ENCODE measurements around the gene FAM193A.

Gene FAM193A

DNA sequence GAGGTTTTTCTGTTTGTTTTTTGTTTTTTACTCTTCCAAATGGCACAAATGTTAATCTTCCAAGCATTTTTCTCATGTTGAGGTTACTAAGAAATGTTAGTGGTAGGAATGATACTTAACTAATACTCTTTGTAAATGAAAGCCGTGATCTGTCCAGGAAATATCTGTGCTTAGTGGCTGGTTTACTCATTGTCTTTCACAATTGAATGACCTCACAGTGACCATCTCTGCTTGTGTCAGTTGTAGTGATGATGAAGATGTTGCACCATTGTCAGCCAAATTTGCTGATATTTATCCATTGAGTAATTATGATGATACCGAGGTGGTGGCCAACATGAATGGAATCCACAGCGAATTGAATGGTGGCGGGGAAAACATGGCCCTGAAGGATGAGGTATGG is 126.2 kb downstream of the FAM193A start:
- no peak overlapping the region for H3K4me3 ChIP-seq (ENCODE audit: low read depth, low read length)
- TF ChIP-seq, protein P1, sequence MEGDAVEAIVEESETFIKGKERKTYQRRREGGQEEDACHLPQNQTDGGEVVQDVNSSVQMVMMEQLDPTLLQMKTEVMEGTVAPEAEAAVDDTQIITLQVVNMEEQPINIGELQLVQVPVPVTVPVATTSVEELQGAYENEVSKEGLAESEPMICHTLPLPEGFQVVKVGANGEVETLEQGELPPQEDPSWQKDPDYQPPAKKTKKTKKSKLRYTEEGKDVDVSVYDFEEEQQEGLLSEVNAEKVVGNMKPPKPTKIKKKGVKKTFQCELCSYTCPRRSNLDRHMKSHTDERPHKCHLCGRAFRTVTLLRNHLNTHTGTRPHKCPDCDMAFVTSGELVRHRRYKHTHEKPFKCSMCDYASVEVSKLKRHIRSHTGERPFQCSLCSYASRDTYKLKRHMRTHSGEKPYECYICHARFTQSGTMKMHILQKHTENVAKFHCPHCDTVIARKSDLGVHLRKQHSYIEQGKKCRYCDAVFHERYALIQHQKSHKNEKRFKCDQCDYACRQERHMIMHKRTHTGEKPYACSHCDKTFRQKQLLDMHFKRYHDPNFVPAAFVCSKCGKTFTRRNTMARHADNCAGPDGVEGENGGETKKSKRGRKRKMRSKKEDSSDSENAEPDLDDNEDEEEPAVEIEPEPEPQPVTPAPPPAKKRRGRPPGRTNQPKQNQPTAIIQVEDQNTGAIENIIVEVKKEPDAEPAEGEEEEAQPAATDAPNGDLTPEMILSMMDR (IDR thresholded peaks at IDR 0.05; ENCODE audit: control insufficient read depth, extremely low read depth, insufficient read depth) = no peak
- DNase-seq (ENCODE audit: low read depth) = no peak

DNA sequence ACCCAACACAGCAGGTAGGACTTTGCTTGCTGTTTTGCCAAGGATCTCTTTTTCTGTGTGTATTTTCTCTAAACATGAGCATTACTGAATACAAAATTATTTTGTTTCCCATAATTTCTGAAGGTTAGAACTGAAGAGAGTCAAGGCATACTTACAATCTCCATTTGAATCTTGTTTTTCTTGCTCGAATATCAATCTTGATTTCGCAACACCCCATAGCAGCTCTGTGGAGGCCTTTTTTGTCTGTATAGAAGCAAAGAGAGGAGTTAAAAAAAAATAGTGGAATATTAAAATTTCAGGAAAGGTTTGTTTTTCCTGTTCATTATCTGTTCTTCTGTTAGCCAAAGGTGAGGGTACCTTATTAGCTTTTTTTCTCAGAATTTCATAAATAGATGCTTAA is 126.8 kb downstream of the FAM193A start:
- DNase-seq (ENCODE audit: low read depth) = no peak
- H3K4me3 ChIP-seq (ENCODE audit: low read depth, low read length) = no peak overlapping the region
- TF ChIP-seq, protein P1 (IDR thresholded peaks at IDR 0.05; ENCODE audit: control insufficient read depth, extremely low read depth, insufficient read depth) = no peak

DNA sequence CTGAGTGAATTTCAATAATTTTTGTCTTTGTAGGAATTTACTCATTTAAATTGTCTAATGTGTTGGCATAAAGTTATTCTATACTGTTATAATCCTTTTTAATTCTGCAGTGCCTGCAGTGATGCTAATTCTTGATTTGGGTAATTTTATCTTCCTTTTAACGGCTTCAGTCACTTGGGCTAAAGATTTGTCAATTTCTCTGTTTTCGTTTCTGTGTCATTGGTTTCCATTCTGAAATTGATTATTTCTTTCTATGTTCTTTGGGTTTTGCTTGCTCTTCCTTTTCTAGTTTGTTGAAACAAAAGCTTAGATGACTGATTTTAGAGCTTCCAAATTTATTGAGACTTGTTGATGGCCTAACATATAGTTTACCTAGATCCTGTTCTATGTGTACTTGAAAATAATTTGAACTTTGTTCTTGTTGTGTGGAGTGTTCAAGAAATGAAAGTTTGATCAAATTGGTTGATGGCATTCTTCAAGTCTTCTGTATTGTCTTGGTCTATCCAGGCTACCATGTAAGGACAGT is 130.3 kb downstream of the FAM193A start:
- H3K4me3 ChIP-seq (ENCODE audit: low read depth, low read length) = no peak overlapping the region
- no peak for DNase-seq (ENCODE audit: low read depth)
- TF ChIP-seq, protein P1 (IDR thresholded peaks at IDR 0.05; ENCODE audit: control insufficient read depth, extremely low read depth, insufficient read depth) = no peak

DNA sequence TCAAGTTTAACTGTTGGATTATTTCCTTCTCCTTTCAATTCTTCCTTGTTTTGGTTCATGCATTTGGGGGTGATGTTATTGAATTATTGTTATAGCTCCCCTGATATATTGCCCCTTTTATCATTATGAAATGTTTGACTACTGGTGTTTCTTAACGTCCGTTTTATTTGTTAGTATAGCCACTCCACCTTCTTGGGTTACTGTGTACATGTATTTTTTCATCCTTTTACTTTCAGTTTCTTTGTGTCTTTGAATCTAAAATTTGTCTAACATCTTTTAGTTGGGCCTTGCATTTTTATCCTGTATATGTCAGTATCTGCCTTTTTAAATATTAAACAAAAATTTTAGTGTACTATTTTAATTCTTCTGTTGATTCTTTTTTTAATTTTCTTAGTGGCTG is 131.0 kb downstream of the FAM193A start:
- H3K4me3 ChIP-seq (ENCODE audit: low read depth, low read length) = no peak overlapping the region
- no peak for DNase-seq (ENCODE audit: low read depth)
- TF ChIP-seq, protein P1 (IDR thresholded peaks at IDR 0.05; ENCODE audit: control insufficient read depth, extremely low read depth, insufficient read depth) = no peak

DNA sequence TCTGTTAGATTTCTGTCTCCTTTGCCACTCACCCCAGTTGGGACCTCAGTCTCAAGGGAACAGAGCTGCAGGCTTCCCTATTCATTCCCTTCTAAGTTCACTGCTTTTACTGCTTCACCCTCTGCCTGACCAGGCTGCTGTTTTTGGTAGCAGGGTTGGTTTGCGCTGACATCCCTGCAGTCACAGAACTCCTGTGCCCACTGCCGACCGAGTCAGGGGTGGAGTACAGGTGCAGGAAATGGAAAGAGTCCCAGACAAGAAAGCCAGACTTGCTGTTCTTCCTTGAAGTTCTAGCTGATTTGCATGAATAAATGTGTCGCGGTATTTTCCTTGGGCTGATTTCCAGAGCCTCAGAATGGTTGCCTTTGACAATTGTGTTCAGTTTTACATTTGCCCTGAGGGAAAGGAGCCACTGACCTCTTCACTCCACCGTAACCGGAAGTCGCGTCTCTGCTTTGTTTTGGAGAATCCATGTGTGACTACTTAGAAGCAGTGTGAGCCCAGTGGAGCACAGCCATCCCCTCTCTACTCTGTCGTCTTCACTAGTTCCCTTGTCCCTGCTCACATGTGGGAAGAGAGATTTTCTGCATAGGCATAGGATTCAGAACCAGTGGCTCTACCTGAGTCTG is 134.9 kb downstream of the FAM193A start:
- DNase-seq (ENCODE audit: low read depth) = peak; percentile 43
- TF ChIP-seq, protein P1 (IDR thresholded peaks at IDR 0.05; ENCODE audit: control insufficient read depth, extremely low read depth, insufficient read depth) = no peak
- H3K4me3 ChIP-seq (ENCODE audit: low read depth, low read length) = no peak overlapping the region

DNA sequence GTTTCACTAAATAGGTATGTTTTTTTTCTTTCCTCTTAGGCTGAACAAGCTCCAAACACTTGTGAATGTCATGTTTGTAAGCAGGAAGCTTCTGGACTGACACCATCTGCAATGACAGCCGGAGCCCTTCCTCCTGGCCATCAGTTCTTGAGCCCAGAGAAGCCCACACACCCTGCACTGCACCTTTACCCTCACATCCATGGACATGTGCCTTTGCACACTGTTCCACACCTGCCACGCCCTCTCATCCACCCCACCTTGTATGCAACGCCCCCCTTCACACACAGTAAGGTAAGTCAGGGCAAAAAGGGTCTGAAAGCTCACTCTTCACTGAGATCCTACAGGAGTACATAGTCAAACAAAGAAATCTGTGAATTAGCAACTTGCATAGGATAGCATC is 135.6 kb downstream of the FAM193A start:
- H3K4me3 ChIP-seq (ENCODE audit: low read depth, low read length) = no peak overlapping the region
- TF ChIP-seq, protein P1 (IDR thresholded peaks at IDR 0.05; ENCODE audit: control insufficient read depth, extremely low read depth, insufficient read depth) = no peak
- DNase-seq (ENCODE audit: low read depth) = no peak

DNA sequence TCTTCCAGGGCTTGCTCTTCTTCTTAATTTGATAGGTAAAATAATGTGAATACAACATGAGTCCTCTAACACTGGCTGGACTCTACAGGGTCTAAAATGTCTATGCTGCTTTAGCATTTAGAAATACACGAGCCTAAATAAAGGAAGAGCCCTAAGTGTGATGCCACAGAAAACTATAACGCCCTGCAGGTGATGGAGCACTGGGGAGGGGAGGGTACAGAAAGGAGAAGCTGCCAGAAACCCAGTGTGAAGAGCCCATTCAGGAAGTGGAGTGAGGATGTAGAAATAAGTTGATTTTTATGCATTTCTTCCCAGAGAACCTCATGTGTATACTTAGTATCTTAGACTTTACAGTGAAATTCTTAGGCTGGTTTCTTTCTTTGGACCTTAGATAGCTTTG is 136.3 kb downstream of the FAM193A start:
- TF ChIP-seq, protein P1 (IDR thresholded peaks at IDR 0.05; ENCODE audit: control insufficient read depth, extremely low read depth, insufficient read depth) = no peak
- H3K4me3 ChIP-seq (ENCODE audit: low read depth, low read length) = no peak overlapping the region
- no peak for DNase-seq (ENCODE audit: low read depth)

Data from LNCaP clone FGC (cell line).